Esophagus muscularis mucosa (tissue), 4 donors: ENCODE results near the gene BAD.

ENCODE experiments used
- EP300 ChIP-seq: sonication (generic); formaldehyde crosslinking; IDR thresholded peaks from one replicate; pipeline ENCODE4 v1.6.1; 2017; ENCODE audit warnings: antibody characterized with exemption
- POLR2A ChIP-seq: fragments of 450-650 bp; IDR thresholded peaks from one replicate; pipeline ENCODE4 v1.6.1; 2017; ENCODE audit warnings: antibody characterized with exemption, moderate library complexity, mild to moderate bottlenecking, low read depth
- POLR2AphosphoS5 ChIP-seq, 2 donors: sonication (generic); formaldehyde crosslinking; IDR thresholded peaks; one replicate each; pipeline ENCODE4 v1.6.1; 2017; ENCODE audit warnings: antibody characterized with exemption in 2 of 2
- TF ChIP-seq, protein P1 (sequence below), 3 experiments: fragments of 200-600 bp in 2 of 3; fragments of 450-650 bp in 1 of 3; sonication (generic) in 2 of 3; IDR thresholded peaks; one replicate each; pipeline ENCODE4 v1.5.1; 2017 to 2019; ENCODE audit warnings: antibody characterized with exemption in 3 of 3, mild to moderate bottlenecking in 2 of 3, moderate library complexity in 1 of 3

DNA sequence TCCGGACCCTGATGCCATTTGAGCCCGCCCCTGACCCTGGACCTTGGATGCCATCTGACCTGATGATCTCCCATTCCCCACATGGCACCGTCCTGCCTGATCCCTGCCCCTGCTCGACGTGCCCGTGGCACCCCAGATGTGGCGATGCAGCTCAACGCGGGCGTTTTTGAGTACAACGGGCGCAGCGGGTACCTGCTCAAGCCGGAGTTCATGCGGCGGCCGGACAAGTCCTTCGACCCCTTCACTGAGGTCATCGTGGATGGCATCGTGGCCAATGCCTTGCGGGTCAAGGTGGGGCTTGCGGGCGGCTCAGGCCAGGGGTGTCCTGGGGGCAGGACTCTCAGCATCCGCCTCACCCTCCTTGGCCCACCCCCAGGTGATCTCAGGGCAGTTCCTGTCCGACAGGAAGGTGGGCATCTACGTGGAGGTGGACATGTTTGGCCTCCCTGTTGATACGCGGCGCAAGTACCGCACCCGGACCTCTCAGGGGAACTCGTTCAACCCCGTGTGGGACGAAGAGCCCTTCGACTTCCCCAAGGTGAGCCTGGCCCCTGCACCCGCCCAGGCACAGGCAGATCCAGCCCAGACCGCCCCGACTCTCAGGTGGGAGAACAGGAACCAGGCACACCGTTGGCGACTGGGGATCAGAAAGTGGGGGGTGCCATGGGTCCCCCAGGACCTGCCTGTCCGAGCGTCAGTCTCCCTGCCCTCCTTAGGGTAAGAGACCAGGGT is 22.0 kb downstream of the BAD start:
- TF ChIP-seq EP300 (no peak), POLR2A (no peak), POLR2AphosphoS5 (IDR thresholded peaks at IDR 0.05) (no peak)
- TF ChIP-seq, protein P1, sequence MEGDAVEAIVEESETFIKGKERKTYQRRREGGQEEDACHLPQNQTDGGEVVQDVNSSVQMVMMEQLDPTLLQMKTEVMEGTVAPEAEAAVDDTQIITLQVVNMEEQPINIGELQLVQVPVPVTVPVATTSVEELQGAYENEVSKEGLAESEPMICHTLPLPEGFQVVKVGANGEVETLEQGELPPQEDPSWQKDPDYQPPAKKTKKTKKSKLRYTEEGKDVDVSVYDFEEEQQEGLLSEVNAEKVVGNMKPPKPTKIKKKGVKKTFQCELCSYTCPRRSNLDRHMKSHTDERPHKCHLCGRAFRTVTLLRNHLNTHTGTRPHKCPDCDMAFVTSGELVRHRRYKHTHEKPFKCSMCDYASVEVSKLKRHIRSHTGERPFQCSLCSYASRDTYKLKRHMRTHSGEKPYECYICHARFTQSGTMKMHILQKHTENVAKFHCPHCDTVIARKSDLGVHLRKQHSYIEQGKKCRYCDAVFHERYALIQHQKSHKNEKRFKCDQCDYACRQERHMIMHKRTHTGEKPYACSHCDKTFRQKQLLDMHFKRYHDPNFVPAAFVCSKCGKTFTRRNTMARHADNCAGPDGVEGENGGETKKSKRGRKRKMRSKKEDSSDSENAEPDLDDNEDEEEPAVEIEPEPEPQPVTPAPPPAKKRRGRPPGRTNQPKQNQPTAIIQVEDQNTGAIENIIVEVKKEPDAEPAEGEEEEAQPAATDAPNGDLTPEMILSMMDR (IDR thresholded peaks at IDR 0.05): no peak
